DOHH2 (cell line): ENCODE results near the gene RPL10.

ENCODE experiments used
- H3F3A ChIP-seq: fragments of 200-600 bp; sonication (generic), shearing (Covaris generic); 2 replicates; pipeline ENCODE4 v1.6.0; 2016; ENCODE audit warnings: antibody characterized with exemption, mild to moderate bottlenecking; ENCODE audit not compliant: control insufficient read depth, insufficient read depth
- H3K27ac ChIP-seq: fragments of 200-600 bp; sonication (generic); 2 replicates; pipeline ENCODE4 v1.5.1; 2014; ENCODE audit warnings: low read depth, mild to moderate bottlenecking, low read length, moderate library complexity
- H3K27me3 ChIP-seq: fragments of 200-600 bp; sonication (generic); 2 replicates; pipeline ENCODE4 v1.6.1; 2014; ENCODE audit warnings: mild to moderate bottlenecking, low read length, mixed read lengths; ENCODE audit not compliant: control insufficient read depth
- H3K36me3 ChIP-seq: fragments of 200-600 bp; sonication (generic); 2 replicates; pipeline ENCODE4 v1.6.1; 2014; ENCODE audit warnings: mild to moderate bottlenecking, low read length, moderate library complexity, mixed read lengths; ENCODE audit not compliant: control insufficient read depth
- H3K4me1 ChIP-seq: fragments of 200-600 bp; sonication (generic); 2 replicates; pipeline ENCODE4 v1.6.1; 2014; ENCODE audit warnings: mild to moderate bottlenecking, low read length, mixed read lengths; ENCODE audit not compliant: control insufficient read depth
- H3K4me2 ChIP-seq: fragments of 200-600 bp; sonication (generic); 2 replicates; pipeline ENCODE4 v1.6.0; 2014; ENCODE audit warnings: mild to moderate bottlenecking, low read length, moderate library complexity
- H3K4me3 ChIP-seq: fragments of 200-600 bp; sonication (generic); 2 replicates; pipeline ENCODE4 v1.5.1; 2014; ENCODE audit warnings: mild to moderate bottlenecking, low read length, mixed read lengths
- H3K79me2 ChIP-seq: fragments of 200-600 bp; sonication (generic); 2 replicates; pipeline ENCODE4 v1.6.1; 2014; ENCODE audit warnings: mild to moderate bottlenecking, low read length, mixed read lengths; ENCODE audit not compliant: control insufficient read depth
- H3K9me2 ChIP-seq: fragments of 200-600 bp; sonication (generic); replicated peaks from 2 replicates; pipeline ENCODE4 v1.6.1; 2014; ENCODE audit warnings: mild to moderate bottlenecking, low read length, mixed read lengths; ENCODE audit not compliant: control insufficient read depth
- H3K9me3 ChIP-seq: fragments of 200-600 bp; sonication (generic); 2 replicates; pipeline ENCODE4 v1.6.1; 2014; ENCODE audit warnings: antibody characterized with exemption, low read length, mixed read lengths; ENCODE audit not compliant: control insufficient read depth, insufficient read depth
- H4K20me1 ChIP-seq: fragments of 200-600 bp; sonication (generic); 2 replicates; pipeline ENCODE4 v1.6.0; 2014; ENCODE audit warnings: low read depth, mild to moderate bottlenecking, antibody characterized with exemption, low read length, moderate library complexity; ENCODE audit not compliant: control insufficient read depth, insufficient read depth
- EZH2phosphoT487 ChIP-seq: fragments of 200-600 bp; sonication (generic); IDR thresholded peaks from 2 replicates; pipeline ENCODE4 v1.6.1; 2017; ENCODE audit warnings: borderline replicate concordance, mild to moderate bottlenecking, antibody characterized with exemption, low read length, moderate library complexity, mixed read lengths
- TF ChIP-seq, protein P1 (sequence below): fragments of 200-600 bp; sonication (generic); IDR thresholded peaks from one replicate; pipeline ENCODE4 v1.5.1; 2014; ENCODE audit warnings: antibody characterized with exemption, mild to moderate bottlenecking, low read depth, low read length; ENCODE audit not compliant: poor library complexity, severe bottlenecking

The RPL10 gene

GRCh38 chrX:154359362-154360154, 38.6 kb upstream of the RPL10 start:
- Histone ChIP-seq H3K4me1 (no peaks in the 10 kb centered on the region), H3K27ac (no peak overlapping the region), H4K20me1 (no peaks in the 10 kb centered on the region), H3K27me3 (no peaks in the 10 kb centered on the region), H3K4me2 (no peak overlapping the region), H3K9me3 (no peaks in the 10 kb centered on the region), H3K9me2 (no peaks in the 10 kb centered on the region), H3K4me3 (no peak overlapping the region), H3K36me3 (peaks cover 16% of the 10 kb centered on the region), H3K79me2 (no peaks in the 10 kb centered on the region), H3F3A (no peaks in the 10 kb centered on the region)
- no peak for TF ChIP-seq EZH2phosphoT487
- TF ChIP-seq, protein P1, sequence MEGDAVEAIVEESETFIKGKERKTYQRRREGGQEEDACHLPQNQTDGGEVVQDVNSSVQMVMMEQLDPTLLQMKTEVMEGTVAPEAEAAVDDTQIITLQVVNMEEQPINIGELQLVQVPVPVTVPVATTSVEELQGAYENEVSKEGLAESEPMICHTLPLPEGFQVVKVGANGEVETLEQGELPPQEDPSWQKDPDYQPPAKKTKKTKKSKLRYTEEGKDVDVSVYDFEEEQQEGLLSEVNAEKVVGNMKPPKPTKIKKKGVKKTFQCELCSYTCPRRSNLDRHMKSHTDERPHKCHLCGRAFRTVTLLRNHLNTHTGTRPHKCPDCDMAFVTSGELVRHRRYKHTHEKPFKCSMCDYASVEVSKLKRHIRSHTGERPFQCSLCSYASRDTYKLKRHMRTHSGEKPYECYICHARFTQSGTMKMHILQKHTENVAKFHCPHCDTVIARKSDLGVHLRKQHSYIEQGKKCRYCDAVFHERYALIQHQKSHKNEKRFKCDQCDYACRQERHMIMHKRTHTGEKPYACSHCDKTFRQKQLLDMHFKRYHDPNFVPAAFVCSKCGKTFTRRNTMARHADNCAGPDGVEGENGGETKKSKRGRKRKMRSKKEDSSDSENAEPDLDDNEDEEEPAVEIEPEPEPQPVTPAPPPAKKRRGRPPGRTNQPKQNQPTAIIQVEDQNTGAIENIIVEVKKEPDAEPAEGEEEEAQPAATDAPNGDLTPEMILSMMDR: no peak

GRCh38 chrX:154360155-154360713, 37.9 kb upstream of the RPL10 start:
- H3K4me1 ChIP-seq: no peaks in the 10 kb centered on the region
- H3F3A ChIP-seq: no peaks in the 10 kb centered on the region
- no peak overlapping the region for H3K27ac ChIP-seq
- H3K4me2 ChIP-seq: no peak overlapping the region
- no peaks in the 10 kb centered on the region for H3K27me3 ChIP-seq
- H3K79me2 ChIP-seq: no peaks in the 10 kb centered on the region
- H3K36me3 ChIP-seq: peaks cover 16% of the 10 kb centered on the region
- H3K4me3 ChIP-seq: no peak overlapping the region
- H3K9me3 ChIP-seq: no peaks in the 10 kb centered on the region
- H3K9me2 ChIP-seq: no peaks in the 10 kb centered on the region
- no peaks in the 10 kb centered on the region for H4K20me1 ChIP-seq
- no peak for TF ChIP-seq EZH2phosphoT487
- TF ChIP-seq, protein P1: no peak

GRCh38 chrX:154362085-154362742, 36.0 kb upstream of the RPL10 start:
- Histone ChIP-seq H4K20me1 (no peaks in the 10 kb centered on the region), H3K4me1 (no peaks in the 10 kb centered on the region), H3K4me2 (no peak overlapping the region), H3K9me2 (no peaks in the 10 kb centered on the region), H3K79me2 (no peaks in the 10 kb centered on the region), H3F3A (no peaks in the 10 kb centered on the region), H3K4me3 (no peak overlapping the region), H3K36me3 (peaks cover 21% of the 10 kb centered on the region), H3K27ac (no peak overlapping the region), H3K27me3 (no peaks in the 10 kb centered on the region), H3K9me3 (no peaks in the 10 kb centered on the region)
- TF ChIP-seq, protein P1: no peak
- no peak for TF ChIP-seq EZH2phosphoT487
